Endodermal cell (in vitro differentiated cells): ENCODE data around the gene HSPA1B. TPM values are rescaled to one million over a fixed set of nuclear protein-coding genes. Genes with fewer than 3 reads are reported as not detected.

ENCODE experiments used
- DNase-seq: peaks from one replicate; pipeline ENCODE4 v3.0.0-alpha.2; 2017
- H3K27ac ChIP-seq: 2 replicates; pipeline ENCODE4 v1.5.1; 2013; ENCODE audit warnings: mild to moderate bottlenecking, low read depth, low read length, moderate library complexity
- H3K27me3 ChIP-seq: 2 replicates; pipeline ENCODE4 v1.6.1; 2013; ENCODE audit warnings: mild to moderate bottlenecking, low read length, moderate library complexity; ENCODE audit not compliant: insufficient read depth, control insufficient read depth, poor library complexity, severe bottlenecking
- H3K36me3 ChIP-seq: 2 replicates; pipeline ENCODE4 v1.7.0; 2013; ENCODE audit warnings: mild to moderate bottlenecking, low read length, moderate library complexity; ENCODE audit not compliant: control insufficient read depth, insufficient read depth
- H3K4me1 ChIP-seq: one replicate; pipeline ENCODE4 v1.7.0; 2013; ENCODE audit warnings: low read length; ENCODE audit not compliant: control insufficient read depth, insufficient read depth
- H3K4me3 ChIP-seq: 2 replicates; pipeline ENCODE4 v1.5.1; 2013; ENCODE audit warnings: mild to moderate bottlenecking, low read length, moderate library complexity
- H3K9ac ChIP-seq: 2 replicates; pipeline ENCODE4 v1.6.1; 2013; ENCODE audit warnings: mild to moderate bottlenecking, low read length, moderate library complexity; ENCODE audit not compliant: poor library complexity, severe bottlenecking; ENCODE audit errors: extremely low read depth
- H3K9me3 ChIP-seq: 2 replicates; pipeline ENCODE4 v1.6.1; 2013; ENCODE audit warnings: mild to moderate bottlenecking, low read length, moderate library complexity; ENCODE audit not compliant: control insufficient read depth
- H3K27ac Mint-ChIP-seq: 2 replicates; pipeline ENCODE4 v1.8.0; 2020; ENCODE audit warnings: mixed read lengths
- H3K27me3 Mint-ChIP-seq: 2 replicates; pipeline ENCODE4 v1.8.0; 2021; ENCODE audit warnings: mild to moderate bottlenecking, mixed read lengths; ENCODE audit not compliant: insufficient read depth
- H3K36me3 Mint-ChIP-seq: 2 replicates; pipeline ENCODE4 v1.8.0; 2020; ENCODE audit warnings: low read depth, mixed read lengths
- H3K4me1 Mint-ChIP-seq: 2 replicates; pipeline ENCODE4 v1.8.0; 2020; ENCODE audit warnings: mixed read lengths
- H3K4me3 Mint-ChIP-seq: 2 replicates; pipeline ENCODE4 v1.8.0; 2020; ENCODE audit warnings: mild to moderate bottlenecking, moderate library complexity, mixed read lengths
- H3K9me3 Mint-ChIP-seq: 2 replicates; pipeline ENCODE4 v1.8.0; 2020; ENCODE audit warnings: mild to moderate bottlenecking, mixed read lengths
- CTCF ChIP-seq: fragments of 200-600 bp; sonication (generic); conservative IDR thresholded peaks from 2 replicates; pipeline ENCODE4 v1.5.0; 2021; ENCODE audit warnings: antibody characterized with exemption, mild to moderate bottlenecking
- WGBS, 2 experiments: methylation state at CpG; one replicate each; pipeline versions ENCODE4 v1.1.5 to v1.1.7; 2013; ENCODE audit warnings: missing lambda C conversion rate in 2 of 2, mixed read lengths in 1 of 2; ENCODE audit not compliant: insufficient coverage in 1 of 2, insufficient read length in 1 of 2; 5-methylcytosine and 5-hydroxymethylcytosine counted together
- total RNA-seq, 2 donors: library from RNA; stranded (reverse); fragmentation: NEBNext Ultra II Directional in 1 of 2; extraction: Animal tissue kit (Norgen Biotek cat#: 25700) in 1 of 2; gene quantifications; 2 replicates in 1 of 2; 3 replicates in 1 of 2; pipeline ENCODE4 v1.2.1, GENCODE V29; 2021

The HSPA1B gene
- total RNA-seq, 2 donors from 2014 or later, result 61.8 to 83.9 TPM

GRCh38 chr6:31869343-31869742 lies 41.8 kb downstream of the HSPA1B start:
- TF ChIP-seq CTCF, result no peak
- Histone ChIP-seq H3K4me1 (no peaks in the 10 kb centered on the region), H3K4me3 (no peak overlapping the region), H3K9ac (no peak overlapping the region), H3K36me3 (no peaks in the 10 kb centered on the region), H3K9me3 (no peaks in the 10 kb centered on the region), H3K27ac (no peak overlapping the region), H3K27me3 (no peaks in the 10 kb centered on the region)
- Mint-ChIP-seq H3K9me3 (no peaks in the 10 kb centered on the region), H3K4me1 (peaks cover 3% of the 10 kb centered on the region), H3K27me3 (peaks cover 7% of the 10 kb centered on the region), H3K36me3 (no peaks in the 10 kb centered on the region), H3K4me3 (no peak overlapping the region), H3K27ac (no peak overlapping the region)
- no peak for DNase-seq
- 73 to 94% methylated on average over 2 to 8 of the region's 8 CpGs for WGBS, 2 experiments

- H3K27ac ChIP-seq, result no peak overlapping the region
- peak; percentile 54 for TF ChIP-seq CTCF
- no peaks in the 10 kb centered on the region for H3K36me3 ChIP-seq
- no peak overlapping the region for H3K27ac Mint-ChIP-seq
- H3K9me3 ChIP-seq, result no peaks in the 10 kb centered on the region
- H3K4me3 Mint-ChIP-seq, result no peak overlapping the region
- H3K36me3 Mint-ChIP-seq, result no peaks in the 10 kb centered on the region
- no peaks in the 10 kb centered on the region for H3K4me1 ChIP-seq
- no peaks in the 10 kb centered on the region for H3K4me1 Mint-ChIP-seq
- peak; percentile 67 for DNase-seq
- H3K27me3 Mint-ChIP-seq, result peaks cover 7% of the 10 kb centered on the region
- H3K27me3 ChIP-seq, result no peaks in the 10 kb centered on the region
- 89 to 96% methylated on average over 10 to 16 of the region's 16 CpGs for WGBS, 2 experiments
- H3K4me3 ChIP-seq, result no peak overlapping the region
- H3K9me3 Mint-ChIP-seq, result no peaks in the 10 kb centered on the region
- H3K9ac ChIP-seq, result no peak overlapping the region
These were observed 42.9 kb downstream of the HSPA1B start for GRCh38 chr6:31870385-31870921.

GRCh38 chr6:31871046-31871659 lies 43.6 kb downstream of the HSPA1B start:
- H3K9ac ChIP-seq, result no peak overlapping the region
- no peak for DNase-seq
- Mint-ChIP-seq H3K4me1 (no peaks in the 10 kb centered on the region), H3K9me3 (no peaks in the 10 kb centered on the region), H3K27ac (no peak overlapping the region), H3K27me3 (peaks cover 12% of the 10 kb centered on the region), H3K4me3 (no peak overlapping the region), H3K36me3 (no peaks in the 10 kb centered on the region)
- no peak for TF ChIP-seq CTCF
- 82 to 86% methylated on average over 8 to 9 of the region's 9 CpGs for WGBS, 2 experiments
- no peaks in the 10 kb centered on the region for H3K27me3 ChIP-seq
- no peak overlapping the region for H3K27ac ChIP-seq
- H3K4me1 ChIP-seq, result no peaks in the 10 kb centered on the region
- H3K36me3 ChIP-seq, result no peaks in the 10 kb centered on the region
- H3K9me3 ChIP-seq, result no peaks in the 10 kb centered on the region
- no peak overlapping the region for H3K4me3 ChIP-seq
